A549 (cell line): ENCODE results near the gene PLAC8L1.

ENCODE experiments used
- CEBPB ChIP-seq, 2 experiments: fragments of >200 bp in 1 of 2; sonication (Bioruptor Twin) in 1 of 2; formaldehyde crosslinking in 1 of 2; IDR thresholded peaks; 2 replicates each; pipeline ENCODE4 v1.6.1; 2012 to 2016
- KDM1A ChIP-seq: fragments of 200-600 bp; sonication (generic); IDR thresholded peaks from 2 replicates; pipeline ENCODE4 v1.6.1; 2016; ENCODE audit warnings: low read depth, mild to moderate bottlenecking
- MYC ChIP-seq: IDR thresholded peaks from 2 replicates; pipeline ENCODE4 v1.6.1; 2012; ENCODE audit warnings: mild to moderate bottlenecking, inconsistent platforms, low read length, improper control_type of control experiment, borderline replicate concordance
- RAD21 ChIP-seq, 2 experiments: fragments of >200 bp in 1 of 2; sonication (Bioruptor Twin) in 1 of 2; formaldehyde crosslinking in 1 of 2; IDR thresholded peaks in 1 of 2; conservative IDR thresholded peaks in 1 of 2; 2 replicates in 1 of 2; 3 replicates in 1 of 2; pipeline ENCODE4 v1.6.1; 2012 to 2018; ENCODE audit warnings: inconsistent platforms in 1 of 2
- RCOR1 ChIP-seq: fragments of 150-350 bp; IDR thresholded peaks from 2 replicates; pipeline ENCODE4 v1.6.1; 2014; ENCODE audit warnings: antibody characterized with exemption, low read length, low read depth
- RFX5 ChIP-seq: fragments of 450-650 bp; IDR thresholded peaks from 2 replicates; pipeline ENCODE4 v1.7.1; 2014; ENCODE audit warnings: antibody characterized with exemption, mild to moderate bottlenecking, moderate library complexity
- ZFP36 ChIP-seq: fragments of 450-650 bp; IDR thresholded peaks from 2 replicates; pipeline ENCODE4 v1.6.1; 2014; ENCODE audit warnings: borderline replicate concordance; ENCODE audit not compliant: partially characterized antibody
- TF ChIP-seq, protein P1 (sequence below): fragments of >200 bp; sonication (Bioruptor Twin); formaldehyde crosslinking; IDR thresholded peaks from 3 replicates; pipeline ENCODE4 v1.5.1; 2016
- TF ChIP-seq, protein P2 (sequence below): IDR thresholded peaks from 2 replicates; pipeline ENCODE4 v1.6.1; 2012
- TF ChIP-seq, protein P3 (sequence below): fragments of 450-650 bp; IDR thresholded peaks from 2 replicates; pipeline ENCODE4 v1.6.1; 2014; ENCODE audit warnings: antibody characterized with exemption
- TF ChIP-seq, protein P4 (sequence below): fragments of 200-600 bp; sonication (generic); IDR thresholded peaks from 2 replicates; pipeline ENCODE4 v1.6.1; 2016; ENCODE audit warnings: antibody characterized with exemption, mild to moderate bottlenecking, moderate library complexity

DNA sequence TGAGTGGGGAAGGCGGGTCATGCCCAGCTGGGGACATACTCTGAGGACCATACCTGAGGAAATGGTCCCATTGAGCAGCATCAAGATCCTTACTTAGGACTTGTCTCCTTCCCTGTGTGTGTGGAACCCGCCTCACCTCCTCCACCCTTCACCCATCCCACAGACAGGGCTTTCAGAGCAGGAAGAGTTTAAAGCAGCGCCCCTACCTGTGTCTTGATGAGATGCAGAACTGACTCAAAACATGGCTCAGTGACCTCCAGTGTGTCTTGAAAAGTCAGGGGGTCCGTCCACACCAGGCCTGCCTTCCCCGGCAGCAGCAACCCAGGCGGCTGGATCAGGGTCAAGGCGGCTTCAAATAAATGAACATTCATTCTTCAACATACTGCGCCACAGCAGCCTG lies 38.4 kb downstream of the PLAC8L1 start:
- TF ChIP-seq RAD21 (conservative IDR thresholded peaks at IDR 0.05 in 1 of 2, IDR thresholded peaks at IDR 0.05 in 1 of 2) (no peak), KDM1A (no peak), MYC (no peak), RFX5 (no peak), ZFP36 (no peak), RCOR1 (no peak), CEBPB (IDR thresholded peaks at IDR 0.05) (no peak)
- TF ChIP-seq, protein P1, sequence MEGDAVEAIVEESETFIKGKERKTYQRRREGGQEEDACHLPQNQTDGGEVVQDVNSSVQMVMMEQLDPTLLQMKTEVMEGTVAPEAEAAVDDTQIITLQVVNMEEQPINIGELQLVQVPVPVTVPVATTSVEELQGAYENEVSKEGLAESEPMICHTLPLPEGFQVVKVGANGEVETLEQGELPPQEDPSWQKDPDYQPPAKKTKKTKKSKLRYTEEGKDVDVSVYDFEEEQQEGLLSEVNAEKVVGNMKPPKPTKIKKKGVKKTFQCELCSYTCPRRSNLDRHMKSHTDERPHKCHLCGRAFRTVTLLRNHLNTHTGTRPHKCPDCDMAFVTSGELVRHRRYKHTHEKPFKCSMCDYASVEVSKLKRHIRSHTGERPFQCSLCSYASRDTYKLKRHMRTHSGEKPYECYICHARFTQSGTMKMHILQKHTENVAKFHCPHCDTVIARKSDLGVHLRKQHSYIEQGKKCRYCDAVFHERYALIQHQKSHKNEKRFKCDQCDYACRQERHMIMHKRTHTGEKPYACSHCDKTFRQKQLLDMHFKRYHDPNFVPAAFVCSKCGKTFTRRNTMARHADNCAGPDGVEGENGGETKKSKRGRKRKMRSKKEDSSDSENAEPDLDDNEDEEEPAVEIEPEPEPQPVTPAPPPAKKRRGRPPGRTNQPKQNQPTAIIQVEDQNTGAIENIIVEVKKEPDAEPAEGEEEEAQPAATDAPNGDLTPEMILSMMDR = no peak
- TF ChIP-seq, protein P2, sequence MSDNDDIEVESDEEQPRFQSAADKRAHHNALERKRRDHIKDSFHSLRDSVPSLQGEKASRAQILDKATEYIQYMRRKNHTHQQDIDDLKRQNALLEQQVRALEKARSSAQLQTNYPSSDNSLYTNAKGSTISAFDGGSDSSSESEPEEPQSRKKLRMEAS = no peak
- TF ChIP-seq, protein P3, sequence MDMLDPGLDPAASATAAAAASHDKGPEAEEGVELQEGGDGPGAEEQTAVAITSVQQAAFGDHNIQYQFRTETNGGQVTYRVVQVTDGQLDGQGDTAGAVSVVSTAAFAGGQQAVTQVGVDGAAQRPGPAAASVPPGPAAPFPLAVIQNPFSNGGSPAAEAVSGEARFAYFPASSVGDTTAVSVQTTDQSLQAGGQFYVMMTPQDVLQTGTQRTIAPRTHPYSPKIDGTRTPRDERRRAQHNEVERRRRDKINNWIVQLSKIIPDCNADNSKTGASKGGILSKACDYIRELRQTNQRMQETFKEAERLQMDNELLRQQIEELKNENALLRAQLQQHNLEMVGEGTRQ = no peak
- TF ChIP-seq, protein P4, sequence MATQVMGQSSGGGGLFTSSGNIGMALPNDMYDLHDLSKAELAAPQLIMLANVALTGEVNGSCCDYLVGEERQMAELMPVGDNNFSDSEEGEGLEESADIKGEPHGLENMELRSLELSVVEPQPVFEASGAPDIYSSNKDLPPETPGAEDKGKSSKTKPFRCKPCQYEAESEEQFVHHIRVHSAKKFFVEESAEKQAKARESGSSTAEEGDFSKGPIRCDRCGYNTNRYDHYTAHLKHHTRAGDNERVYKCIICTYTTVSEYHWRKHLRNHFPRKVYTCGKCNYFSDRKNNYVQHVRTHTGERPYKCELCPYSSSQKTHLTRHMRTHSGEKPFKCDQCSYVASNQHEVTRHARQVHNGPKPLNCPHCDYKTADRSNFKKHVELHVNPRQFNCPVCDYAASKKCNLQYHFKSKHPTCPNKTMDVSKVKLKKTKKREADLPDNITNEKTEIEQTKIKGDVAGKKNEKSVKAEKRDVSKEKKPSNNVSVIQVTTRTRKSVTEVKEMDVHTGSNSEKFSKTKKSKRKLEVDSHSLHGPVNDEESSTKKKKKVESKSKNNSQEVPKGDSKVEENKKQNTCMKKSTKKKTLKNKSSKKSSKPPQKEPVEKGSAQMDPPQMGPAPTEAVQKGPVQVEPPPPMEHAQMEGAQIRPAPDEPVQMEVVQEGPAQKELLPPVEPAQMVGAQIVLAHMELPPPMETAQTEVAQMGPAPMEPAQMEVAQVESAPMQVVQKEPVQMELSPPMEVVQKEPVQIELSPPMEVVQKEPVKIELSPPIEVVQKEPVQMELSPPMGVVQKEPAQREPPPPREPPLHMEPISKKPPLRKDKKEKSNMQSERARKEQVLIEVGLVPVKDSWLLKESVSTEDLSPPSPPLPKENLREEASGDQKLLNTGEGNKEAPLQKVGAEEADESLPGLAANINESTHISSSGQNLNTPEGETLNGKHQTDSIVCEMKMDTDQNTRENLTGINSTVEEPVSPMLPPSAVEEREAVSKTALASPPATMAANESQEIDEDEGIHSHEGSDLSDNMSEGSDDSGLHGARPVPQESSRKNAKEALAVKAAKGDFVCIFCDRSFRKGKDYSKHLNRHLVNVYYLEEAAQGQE = no peak
